OCI-LY1 (cell line): ENCODE results near the gene DTD2.
A peak's percentile ranks its signal among the peaks of the same experiment; 100 is the strongest.

Source experiments
- H2AFZ ChIP-seq: fragments of 200-600 bp; sonication (generic), shearing (Covaris generic); 2 replicates; pipeline ENCODE4 v1.6.0; 2014; ENCODE audit warnings: antibody characterized with exemption, mild to moderate bottlenecking, low read length
- H3F3A ChIP-seq: fragments of 200-600 bp; sonication (generic), shearing (Covaris generic); 2 replicates; pipeline ENCODE4 v1.6.0; 2014; ENCODE audit warnings: mild to moderate bottlenecking, antibody characterized with exemption, low read length, moderate library complexity; ENCODE audit not compliant: insufficient read depth
- H3K27ac ChIP-seq: fragments of 200-600 bp; sonication (generic); 2 replicates; pipeline ENCODE4 v1.5.1; 2014; ENCODE audit warnings: low read length, mixed run types, mild to moderate bottlenecking, low read depth; ENCODE audit not compliant: poor library complexity, severe bottlenecking
- H3K27me3 ChIP-seq: fragments of 200-600 bp; sonication (generic); 2 replicates; pipeline ENCODE4 v1.6.0; 2014; ENCODE audit warnings: antibody characterized with exemption, mild to moderate bottlenecking, low read length, moderate library complexity; ENCODE audit not compliant: insufficient read depth
- H3K36me3 ChIP-seq: fragments of 200-600 bp; sonication (generic); 2 replicates; pipeline ENCODE4 v1.6.1; 2014; ENCODE audit warnings: mild to moderate bottlenecking, antibody characterized with exemption, low read length, moderate library complexity, mixed read lengths; ENCODE audit not compliant: insufficient read depth
- H3K4me1 ChIP-seq: fragments of 200-600 bp; sonication (generic); 2 replicates; pipeline ENCODE4 v1.5.1; 2014; ENCODE audit warnings: mild to moderate bottlenecking, low read length, moderate library complexity; ENCODE audit not compliant: insufficient read depth, severe bottlenecking
- H3K4me2 ChIP-seq: fragments of 200-600 bp; sonication (generic), shearing (Covaris generic); 2 replicates; pipeline ENCODE4 v1.6.1; 2014; ENCODE audit warnings: low read length
- H3K4me3 ChIP-seq: fragments of 200-600 bp; sonication (generic); 2 replicates; pipeline ENCODE4 v1.5.1; 2014; ENCODE audit warnings: low read length, low read depth, mild to moderate bottlenecking, mixed read lengths; ENCODE audit not compliant: poor library complexity, severe bottlenecking
- H3K79me2 ChIP-seq: fragments of 200-600 bp; shearing (Covaris generic); 2 replicates; pipeline ENCODE4 v1.6.1; 2016; ENCODE audit warnings: mixed run types, low read length, mixed read lengths; ENCODE audit not compliant: insufficient read depth
- H3K9ac ChIP-seq: fragments of 200-600 bp; sonication (generic), shearing (Covaris generic); 2 replicates; pipeline ENCODE4 v1.6.1; 2014; ENCODE audit warnings: mild to moderate bottlenecking, low read length, mixed read lengths
- H3K9me2 ChIP-seq: fragments of 200-600 bp; sonication (generic), shearing (Covaris generic); 2 replicates; pipeline ENCODE4 v1.6.1; 2014; ENCODE audit warnings: low read depth, mild to moderate bottlenecking, low read length, mixed read lengths
- H3K9me3 ChIP-seq: fragments of 200-600 bp; shearing (Covaris generic); 2 replicates; pipeline ENCODE4 v1.6.1; 2014; ENCODE audit warnings: low read length, mixed read lengths
- H4K20me1 ChIP-seq: fragments of 200-600 bp; sonication (generic), shearing (Covaris generic); 2 replicates; pipeline ENCODE4 v1.6.0; 2016; ENCODE audit warnings: mild to moderate bottlenecking, low read length; ENCODE audit not compliant: insufficient read depth
- CTCF ChIP-seq: fragments of 200-600 bp; sonication (generic), shearing (Covaris generic); IDR thresholded peaks from 2 replicates; pipeline ENCODE4 v1.5.1; 2017; ENCODE audit warnings: mild to moderate bottlenecking, antibody characterized with exemption, low read length, moderate library complexity, mixed read lengths
- EZH2 ChIP-seq: fragments of 200-600 bp; sonication (generic), shearing (Covaris generic); IDR thresholded peaks from 2 replicates; pipeline ENCODE4 v1.8.0; 2017; ENCODE audit warnings: borderline replicate concordance, mixed run types, mild to moderate bottlenecking, antibody characterized with exemption, low read length, moderate library complexity, mixed read lengths

The DTD2 gene

DNA sequence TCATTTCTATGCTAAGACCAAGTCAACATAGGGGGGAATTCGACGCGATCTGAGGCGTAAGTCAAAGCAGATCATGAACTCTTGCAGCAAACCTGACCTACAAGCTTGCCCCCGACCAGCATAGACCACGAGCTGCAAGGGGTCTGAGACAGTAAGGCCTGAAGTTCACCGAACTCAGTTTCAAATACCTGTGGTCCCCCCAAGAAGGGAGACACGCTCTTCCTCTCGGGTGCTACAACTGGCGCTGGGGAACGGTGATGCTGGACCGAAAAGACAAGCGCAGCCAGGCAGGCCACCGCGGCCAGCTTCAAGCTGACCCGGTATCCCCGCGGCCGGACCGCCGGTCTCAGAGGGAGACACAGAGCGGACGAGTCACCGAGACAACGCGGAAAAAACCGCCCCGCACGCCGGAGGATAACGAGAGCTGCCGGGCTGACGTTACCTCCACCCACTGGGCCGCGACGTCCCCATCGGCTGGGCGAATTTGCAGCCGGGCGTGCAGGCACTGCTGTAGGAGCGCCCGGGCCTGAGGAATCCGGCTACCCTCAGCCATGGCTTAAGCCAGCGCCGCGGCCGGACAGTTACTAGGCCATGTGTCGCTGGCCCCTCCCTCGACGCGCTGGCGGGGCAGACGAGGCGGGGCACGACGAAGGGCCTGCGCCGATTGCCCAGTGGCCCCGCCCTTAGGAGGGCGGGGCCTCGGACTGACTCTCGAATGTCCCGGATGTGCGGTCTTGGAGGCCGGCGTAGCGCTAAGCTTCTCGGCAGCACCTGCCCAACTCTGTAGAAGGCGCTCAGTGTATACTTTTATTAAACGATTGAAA is at the start of gene DTD2:
DTD2 (minus strand) TSS at position 666 of the 824 bp plus-strand sequence; CDS start at position 553, 113 bp downstream.
- Histone ChIP-seq H3F3A (0 out of 2 replicates have a peak, but pooled peaks cover 3% of the 10 kb centered on the region), H3K36me3 (peaks cover 11% of the 10 kb centered on the region; the same call in 1 of the 2 replicates), H3K4me1 (peaks cover 42% of the 10 kb centered on the region), H3K27me3 (no peaks in the 10 kb centered on the region), H3K4me3 (peak within 1 kb of the TSS; percentile 72), H3K9me2 (no peaks in the 10 kb centered on the region), H4K20me1 (no peaks in the 10 kb centered on the region), H3K9me3 (no peaks in the 10 kb centered on the region), H2AFZ (peak within 1 kb of the TSS; percentile 96), H3K9ac (peak within 1 kb of the TSS; percentile 81), H3K27ac (peak within 1 kb of the TSS; percentile 60), H3K4me2 (peak within 1 kb of the TSS; percentile 66), H3K79me2 (peaks cover 16% of the 10 kb centered on the region)
- TF ChIP-seq CTCF (peak; percentile 25; the same call in 1 of the 2 replicates), EZH2 (no peak)

DNA sequence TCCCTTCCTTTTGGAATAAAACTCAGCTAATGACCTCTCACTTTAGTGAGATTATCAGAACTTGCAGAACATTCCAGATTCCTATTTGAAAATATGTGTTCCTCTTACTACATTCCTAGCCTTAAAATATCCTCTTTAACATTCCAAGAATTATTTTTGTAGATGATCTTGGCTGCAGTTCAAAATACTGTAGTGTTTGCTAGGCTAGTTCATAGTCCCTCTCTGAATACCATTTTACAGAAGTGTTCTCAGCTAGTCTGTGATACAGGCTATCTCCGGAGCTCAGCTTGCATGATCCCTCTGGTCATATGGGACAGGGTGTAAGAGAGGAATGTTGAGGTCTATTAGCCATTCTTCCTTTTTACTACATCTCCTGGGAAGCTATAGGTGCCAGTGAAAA is 48.1 kb upstream of the DTD2 start:
- no peaks in the 10 kb centered on the region for H3K36me3 ChIP-seq
- H3K27ac ChIP-seq: no peak overlapping the region
- no peaks in the 10 kb centered on the region for H3K9me3 ChIP-seq
- TF ChIP-seq EZH2: no peak
- no peak for TF ChIP-seq CTCF
- H3K9ac ChIP-seq: no peak overlapping the region
- H4K20me1 ChIP-seq: no peaks in the 10 kb centered on the region
- no peak overlapping the region for H3K4me3 ChIP-seq
- H3K9me2 ChIP-seq: no peaks in the 10 kb centered on the region
- H3K79me2 ChIP-seq: no peaks in the 10 kb centered on the region
- H2AFZ ChIP-seq: no peak overlapping the region
- H3K27me3 ChIP-seq: no peaks in the 10 kb centered on the region
- no peaks in the 10 kb centered on the region for H3K4me1 ChIP-seq
- no peak overlapping the region for H3K4me2 ChIP-seq
- H3F3A ChIP-seq: no peaks in the 10 kb centered on the region

DNA sequence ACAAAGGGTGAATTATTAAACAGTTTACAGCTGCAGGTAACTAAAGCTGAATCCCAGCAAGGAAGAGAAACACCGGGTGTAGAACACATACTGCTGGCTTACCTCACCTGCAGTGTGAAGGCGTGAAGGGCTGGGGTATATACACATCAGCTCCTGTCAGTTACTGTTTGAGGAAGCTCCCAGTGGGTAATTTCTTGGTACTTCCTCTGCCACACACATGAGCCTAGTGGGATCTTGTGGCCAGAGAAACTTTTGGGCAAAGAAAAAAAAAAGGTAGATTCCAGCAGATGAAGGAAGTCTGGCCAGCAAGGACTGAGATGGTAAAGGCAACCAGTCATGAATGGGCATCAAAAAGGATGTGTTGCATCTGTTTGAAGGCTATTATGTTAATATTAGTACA is 44.6 kb upstream of the DTD2 start:
- Histone ChIP-seq H4K20me1 (no peaks in the 10 kb centered on the region), H3K9me3 (no peaks in the 10 kb centered on the region), H3K4me3 (no peak overlapping the region), H3K36me3 (no peaks in the 10 kb centered on the region), H3K4me1 (no peaks in the 10 kb centered on the region), H3K9me2 (no peaks in the 10 kb centered on the region), H3K79me2 (no peaks in the 10 kb centered on the region), H3K27ac (no peak overlapping the region), H3F3A (no peaks in the 10 kb centered on the region), H3K27me3 (no peaks in the 10 kb centered on the region), H3K4me2 (no peak overlapping the region), H2AFZ (no peak overlapping the region), H3K9ac (no peak overlapping the region)
- no peak for TF ChIP-seq CTCF
- no peak for TF ChIP-seq EZH2
